Measurements from ENCODE around the gene RANGAP1. TPM values are rescaled to one million over a fixed set of nuclear protein-coding genes. Genes with fewer than 3 reads are reported as not detected.

RANGAP1 gene
- total and polyA plus RNA-seq, 2 donors (not counting 1 experiment from before 2014, with no cell fraction given) = 42.0 to 48.8 TPM

GRCh38 chr22:41288245-41288946, 2.4 kb upstream of the RANGAP1 start:
- H3K9me3 Mint-ChIP-seq (ENCODE audit: insufficient read depth) = no peaks in the 10 kb centered on the region
- H3K4me1 Mint-ChIP-seq = peaks cover 25% of the 10 kb centered on the region
- H4K20me1 ChIP-seq (ENCODE audit: control insufficient read depth, insufficient read depth, low read length, poor library complexity, severe bottlenecking) = peaks cover 13% of the 10 kb centered on the region
- peaks cover 0 to 4% of the 10 kb centered on the region in 2 experiments for H3K36me3 ChIP-seq (replicated peaks in 1 of 2; ENCODE audit: control extremely low read depth in 1 of 2, control insufficient read depth in 1 of 2, extremely low read depth in 1 of 2, insufficient read depth in 2 of 2, low read length in 1 of 2)
- H3K27me3 Mint-ChIP-seq = no peaks in the 10 kb centered on the region
- H3K4me1 ChIP-seq (ENCODE audit: control insufficient read depth in 2 of 2, insufficient read depth in 2 of 2, low read length in 2 of 2) = peaks cover 12 to 16% of the 10 kb centered on the region in 2 donors
- H3K4me2 ChIP-seq (replicated peaks; ENCODE audit: low read depth, low read length, poor library complexity, severe bottlenecking) = no peak overlapping the region
- CTCF ChIA-PET = no interaction called here
- peak overlapping the region; percentile 88 for H3K27ac Mint-ChIP-seq
- ATAC-seq (ENCODE audit: low read depth) = no peak
- H3K4me3 Mint-ChIP-seq = peak overlapping the region; percentile 36
- no peak overlapping the region for H3K9ac ChIP-seq (ENCODE audit: low read length)
- no peak overlapping the region for H2AFZ ChIP-seq (ENCODE audit: insufficient read depth, low read depth, low read length, poor library complexity, severe bottlenecking)
- 92% methylated on average over 4 of the region's 9 CpGs for WGBS (ENCODE audit: insufficient coverage)
- POLR2A ChIA-PET = interaction anchor here (1.2 kb wide), 1 partner anchor 13 kb away, joined by 3 read pairs; the partner anchor contains the start of gene ZC3H7B
- H3K9me3 ChIP-seq (ENCODE audit: control extremely low read depth in 1 of 3, control insufficient read depth in 2 of 3, insufficient read depth in 1 of 3, low read length in 2 of 3) = no peaks in the 10 kb centered on the region
- peaks cover 21% of the 10 kb centered on the region for H3K79me2 ChIP-seq (ENCODE audit: control insufficient read depth, insufficient read depth, low read length)
- no peaks in the 10 kb centered on the region for H3K27me3 ChIP-seq (replicated peaks in 1 of 4; ENCODE audit: control extremely low read depth in 1 of 4, control insufficient read depth in 3 of 4, insufficient read depth in 4 of 4, low read length in 3 of 4)
- no peak overlapping the region for H3K4me3 ChIP-seq (ENCODE audit: control extremely low read depth in 1 of 5, extremely low read depth in 1 of 5, insufficient read depth in 1 of 5, low read depth in 2 of 5, low read length in 4 of 5)
- intact Hi-C loops (cut with micrococcal nuclease) = loop anchor here (5.0 kb wide), 3 partner anchors 941 to 1294 kb away; partner anchors contain the start of genes ADSL and TNRC6B
- no peak for TF ChIP-seq EZH2 (IDR thresholded peaks at IDR 0.05; ENCODE audit: borderline replicate concordance, insufficient read depth, low read depth, low read length, poor library complexity, severe bottlenecking)
- TF ChIP-seq, protein P1, sequence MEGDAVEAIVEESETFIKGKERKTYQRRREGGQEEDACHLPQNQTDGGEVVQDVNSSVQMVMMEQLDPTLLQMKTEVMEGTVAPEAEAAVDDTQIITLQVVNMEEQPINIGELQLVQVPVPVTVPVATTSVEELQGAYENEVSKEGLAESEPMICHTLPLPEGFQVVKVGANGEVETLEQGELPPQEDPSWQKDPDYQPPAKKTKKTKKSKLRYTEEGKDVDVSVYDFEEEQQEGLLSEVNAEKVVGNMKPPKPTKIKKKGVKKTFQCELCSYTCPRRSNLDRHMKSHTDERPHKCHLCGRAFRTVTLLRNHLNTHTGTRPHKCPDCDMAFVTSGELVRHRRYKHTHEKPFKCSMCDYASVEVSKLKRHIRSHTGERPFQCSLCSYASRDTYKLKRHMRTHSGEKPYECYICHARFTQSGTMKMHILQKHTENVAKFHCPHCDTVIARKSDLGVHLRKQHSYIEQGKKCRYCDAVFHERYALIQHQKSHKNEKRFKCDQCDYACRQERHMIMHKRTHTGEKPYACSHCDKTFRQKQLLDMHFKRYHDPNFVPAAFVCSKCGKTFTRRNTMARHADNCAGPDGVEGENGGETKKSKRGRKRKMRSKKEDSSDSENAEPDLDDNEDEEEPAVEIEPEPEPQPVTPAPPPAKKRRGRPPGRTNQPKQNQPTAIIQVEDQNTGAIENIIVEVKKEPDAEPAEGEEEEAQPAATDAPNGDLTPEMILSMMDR (IDR thresholded peaks at IDR 0.05) = no peak
- no peak for DNase-seq
- H3K27ac ChIP-seq (ENCODE audit: low read length in 2 of 2) = no peak overlapping the region

GRCh38 chr22:41286639-41287091, 678 bp upstream of the RANGAP1 start:
- Histone ChIP-seq H3K4me1 (ENCODE audit: control insufficient read depth in 2 of 2, insufficient read depth in 2 of 2, low read length in 2 of 2) (peaks cover 12 to 16% of the 10 kb centered on the region in 2 donors), H3K9me3 (ENCODE audit: control extremely low read depth in 1 of 3, control insufficient read depth in 2 of 3, insufficient read depth in 1 of 3, low read length in 2 of 3) (no peaks in the 10 kb centered on the region), H3K79me2 (ENCODE audit: control insufficient read depth, insufficient read depth, low read length) (peaks cover 36% of the 10 kb centered on the region), H3K4me3 (ENCODE audit: control extremely low read depth in 1 of 5, extremely low read depth in 1 of 5, insufficient read depth in 1 of 5, low read depth in 2 of 5, low read length in 4 of 5) (peak overlapping the region; percentile 62 to 98 (median 80)), H3K36me3 (replicated peaks in 1 of 2; ENCODE audit: control extremely low read depth in 1 of 2, control insufficient read depth in 1 of 2, extremely low read depth in 1 of 2, insufficient read depth in 2 of 2, low read length in 1 of 2) (peaks cover 0 to 5% of the 10 kb centered on the region in 2 experiments), H4K20me1 (ENCODE audit: control insufficient read depth, insufficient read depth, low read length, poor library complexity, severe bottlenecking) (peaks cover 13% of the 10 kb centered on the region), H3K27ac (ENCODE audit: low read length in 2 of 2) (peak overlapping the region; percentile 94 to 95), H3K4me2 (replicated peaks; ENCODE audit: low read depth, low read length, poor library complexity, severe bottlenecking) (peak overlapping the region; percentile 87), H3K27me3 (replicated peaks in 1 of 4; ENCODE audit: control extremely low read depth in 1 of 4, control insufficient read depth in 3 of 4, insufficient read depth in 4 of 4, low read length in 3 of 4) (no peaks in the 10 kb centered on the region), H2AFZ (ENCODE audit: insufficient read depth, low read depth, low read length, poor library complexity, severe bottlenecking) (peak overlapping the region; percentile 57), H3K9ac (ENCODE audit: low read length) (peak overlapping the region; percentile 75)
- intact Hi-C loops (cut with micrococcal nuclease) = loop anchor here (1.0 to 5.0 kb wide), 13 partner anchors 15 to 1296 kb away; partner anchors contain the start of genes ACO2, ADSL, EP300 and L3MBTL2
- H3K27me3 Mint-ChIP-seq = no peaks in the 10 kb centered on the region
- H3K4me3 Mint-ChIP-seq = peak overlapping the region; percentile 100
- peaks cover 26% of the 10 kb centered on the region for H3K4me1 Mint-ChIP-seq
- ChIA-PET POLR2A (interaction anchor here (0.5 to 2.0 kb wide), 13 partner anchors 13 to 1765 kb away, joined by 3 to 22 read pairs (median 5); partner anchors contain the start of genes NDUFA6, POLR3H, RBX1 and TEF), CTCF (interaction anchor here (0.6 to 2.4 kb wide), 9 partner anchors 15 to 364 kb away, joined by 3 to 16 read pairs (median 4); partner anchors contain the start of gene ZC3H7B)
- peak overlapping the region; percentile 99 for H3K27ac Mint-ChIP-seq
- H3K9me3 Mint-ChIP-seq (ENCODE audit: insufficient read depth) = no peaks in the 10 kb centered on the region
- TF ChIP-seq, protein P1 (IDR thresholded peaks at IDR 0.05) = no peak
- TF ChIP-seq EZH2 (IDR thresholded peaks at IDR 0.05; ENCODE audit: borderline replicate concordance, insufficient read depth, low read depth, low read length, poor library complexity, severe bottlenecking) = no peak
- DNase-seq (no peak), ATAC-seq (ENCODE audit: low read depth) (peak; percentile 29)
- 0% methylated on average over 11 of the region's 15 CpGs for whole genome bisulfite sequencing (ENCODE audit: insufficient coverage)

All from B cell (primary cell).